Skeletal muscle tissue (tissue), 4 donors: Measurements from ENCODE around the gene BPIFA2. TPM values are rescaled to one million over a fixed set of nuclear protein-coding genes. Genes with fewer than 3 reads are reported as not detected.
"Not testable (repeated sequence)": the region's sequence is repeated elsewhere in the genome, so short reads cannot be mapped to it uniquely, and the experiment has no call there.

ENCODE experiments used
- H3K27ac ChIP-seq: one replicate; pipeline ENCODE4 v1.7.0; 2013; ENCODE audit warnings: mild to moderate bottlenecking, low read depth, low read length, inconsistent platforms
- H3K27me3 ChIP-seq, 3 donors: one replicate each; pipeline ENCODE4 v1.7.0; 2013; ENCODE audit warnings: low read length in 3 of 3; ENCODE audit not compliant: control insufficient read depth in 3 of 3, insufficient read depth in 3 of 3
- H3K36me3 ChIP-seq, 3 donors: one replicate each; pipeline ENCODE4 v1.7.0; 2013; ENCODE audit warnings: low read length in 3 of 3; ENCODE audit not compliant: control insufficient read depth in 3 of 3, insufficient read depth in 3 of 3
- H3K4me1 ChIP-seq, 3 donors: one replicate each; pipeline ENCODE4 v1.7.0; 2013; ENCODE audit warnings: low read length in 3 of 3, mild to moderate bottlenecking in 3 of 3; ENCODE audit not compliant: control insufficient read depth in 3 of 3, insufficient read depth in 3 of 3
- H3K4me3 ChIP-seq, 3 donors: one replicate each; pipeline ENCODE4 v1.7.0; 2013; ENCODE audit warnings: low read length in 3 of 3
- H3K9ac ChIP-seq, 3 donors: one replicate each; pipeline ENCODE4 v1.7.0; 2013; ENCODE audit warnings: low read length in 3 of 3, mild to moderate bottlenecking in 3 of 3, moderate library complexity in 2 of 3, low read depth in 1 of 3
- H3K9me3 ChIP-seq, 3 donors: one replicate each; pipeline ENCODE4 v1.7.0; 2013; ENCODE audit warnings: low read length in 3 of 3; ENCODE audit not compliant: control insufficient read depth in 3 of 3
- total RNA-seq: library from RNA; depleted of rRNA; stranded (reverse); fragments of >200 nt; gene quantifications from one replicate; pipeline ENCODE4 v1.2.3, GENCODE V29; 2014
- donor health status: Osteomylitis.

BPIFA2 gene
- total RNA-seq, 1 donor from 2014 or later: not detected

- Histone ChIP-seq H3K4me1 (peaks cover 0 to 5% (median 3%) of the 10 kb centered on the region in 3 donors), H3K9me3 (peaks cover 0 to 2% (median 0%) of the 10 kb centered on the region in 3 donors), H3K36me3 (no peaks in the 10 kb centered on the region), H3K4me3 (no peak overlapping the region), H3K27me3 (peaks cover 0 to 8% (median 3%) of the 10 kb centered on the region in 3 donors), H3K27ac (no peak overlapping the region), H3K9ac (no peak overlapping the region)
Observed at GRCh38 chr20:33169176-33169794, 1.3 kb downstream of the BPIFA2 start.

GRCh38 chr20:33172781-33173180 lies 4.8 kb downstream of the BPIFA2 start:
- no peak overlapping the region for H3K27ac ChIP-seq
- no peak overlapping the region for H3K4me3 ChIP-seq
- no peak overlapping the region for H3K9ac ChIP-seq
- peaks cover 0 to 2% (median 0%) of the 10 kb centered on the region in 3 donors for H3K9me3 ChIP-seq
- peaks cover 0 to 4% (median 3%) of the 10 kb centered on the region in 3 donors for H3K27me3 ChIP-seq
- no peaks in the 10 kb centered on the region for H3K4me1 ChIP-seq
- H3K36me3 ChIP-seq: no peaks in the 10 kb centered on the region

GRCh38 chr20:33175123-33175522 lies 7.2 kb downstream of the BPIFA2 start:
- Histone ChIP-seq H3K4me1 (no peaks in the 10 kb centered on the region), H3K27me3 (peaks cover 0 to 4% (median 3%) of the 10 kb centered on the region in 3 donors), H3K36me3 (no peaks in the 10 kb centered on the region), H3K4me3 (no peak overlapping the region), H3K27ac (no peak overlapping the region), H3K9ac (no peak overlapping the region), H3K9me3 (no peaks in the 10 kb centered on the region)

- no peak overlapping the region for H3K27ac ChIP-seq
- no peaks in the 10 kb centered on the region for H3K9me3 ChIP-seq
- no peaks in the 10 kb centered on the region for H3K36me3 ChIP-seq
- no peak overlapping the region for H3K4me3 ChIP-seq
- H3K4me1 ChIP-seq: no peaks in the 10 kb centered on the region
- no peak overlapping the region for H3K9ac ChIP-seq
- H3K27me3 ChIP-seq: peaks cover 0 to 4% (median 3%) of the 10 kb centered on the region in 3 donors
Observed at GRCh38 chr20:33176101-33176500, 8.1 kb downstream of the BPIFA2 start.

GRCh38 chr20:33177866-33178265 lies 9.9 kb downstream of the BPIFA2 start:
- no peaks in the 10 kb centered on the region for H3K36me3 ChIP-seq
- H3K4me3 ChIP-seq: no peak overlapping the region
- H3K27ac ChIP-seq: no peak overlapping the region
- no peaks in the 10 kb centered on the region for H3K4me1 ChIP-seq
- H3K27me3 ChIP-seq: peaks cover 0 to 7% (median 3%) of the 10 kb centered on the region in 3 donors
- no peaks in the 10 kb centered on the region for H3K9me3 ChIP-seq
- no peak overlapping the region for H3K9ac ChIP-seq

GRCh38 chr20:33178726-33179125 lies 10.8 kb downstream of the BPIFA2 start:
- Histone ChIP-seq H3K27me3 (peaks cover 0 to 7% (median 3%) of the 10 kb centered on the region in 3 donors), H3K4me3 (no peak overlapping the region), H3K27ac (no peak overlapping the region), H3K36me3 (no peaks in the 10 kb centered on the region), H3K9ac (no peak overlapping the region), H3K4me1 (no peaks in the 10 kb centered on the region), H3K9me3 (peaks cover 0 to 4% (median 2%) of the 10 kb centered on the region in 3 donors)

GRCh38 chr20:33180169-33180568 lies 12.2 kb downstream of the BPIFA2 start:
- Histone ChIP-seq H3K27me3 (peaks cover 0 to 7% (median 0%) of the 10 kb centered on the region in 3 donors), H3K9me3 (peaks cover 0 to 4% (median 2%) of the 10 kb centered on the region in 3 donors), H3K4me1 (no peaks in the 10 kb centered on the region), H3K9ac (no peak overlapping the region), H3K36me3 (no peaks in the 10 kb centered on the region), H3K4me3 (no peak overlapping the region), H3K27ac (no peak overlapping the region)

- Histone ChIP-seq H3K27me3 (peaks cover 0 to 3% (median 0%) of the 10 kb centered on the region in 3 donors), H3K9me3 (peaks cover 0 to 4% (median 2%) of the 10 kb centered on the region in 3 donors), H3K9ac (no peak overlapping the region), H3K4me1 (no peaks in the 10 kb centered on the region), H3K27ac (no peak overlapping the region), H3K4me3 (no peak overlapping the region), H3K36me3 (no peaks in the 10 kb centered on the region)
Observed at GRCh38 chr20:33181482-33182093, 13.6 kb downstream of the BPIFA2 start.

- no peak overlapping the region for H3K9ac ChIP-seq
Observed at GRCh38 chr20:33183312-33183711, 15.4 kb downstream of the BPIFA2 start.

GRCh38 chr20:33185031-33185590 lies 17.2 kb downstream of the BPIFA2 start:
- H3K36me3 ChIP-seq, H3K4me3 ChIP-seq, H3K27ac ChIP-seq, H3K4me1 ChIP-seq, H3K9me3 ChIP-seq, H3K9ac ChIP-seq, H3K27me3 ChIP-seq: not testable (repeated sequence)

More at GRCh38 chr20:33183312-33183711, 15.4 kb downstream of the BPIFA2 start:
- H3K27ac ChIP-seq: no peak overlapping the region
- no peaks in the 10 kb centered on the region for H3K36me3 ChIP-seq
- peaks cover 0 to 3% (median 0%) of the 10 kb centered on the region in 3 donors for H3K27me3 ChIP-seq
- no peak overlapping the region for H3K4me3 ChIP-seq
- H3K9me3 ChIP-seq: peaks cover 0 to 4% (median 2%) of the 10 kb centered on the region in 3 donors
- no peaks in the 10 kb centered on the region for H3K4me1 ChIP-seq
